ENCODE results near the gene PPP1R8. TPM values are rescaled to one million over a fixed set of nuclear protein-coding genes. Genes with fewer than 3 reads are reported as not detected.

PPP1R8 gene
- total RNA-seq, 1 experiment from 2014 or later = 39.5 TPM

DNA sequence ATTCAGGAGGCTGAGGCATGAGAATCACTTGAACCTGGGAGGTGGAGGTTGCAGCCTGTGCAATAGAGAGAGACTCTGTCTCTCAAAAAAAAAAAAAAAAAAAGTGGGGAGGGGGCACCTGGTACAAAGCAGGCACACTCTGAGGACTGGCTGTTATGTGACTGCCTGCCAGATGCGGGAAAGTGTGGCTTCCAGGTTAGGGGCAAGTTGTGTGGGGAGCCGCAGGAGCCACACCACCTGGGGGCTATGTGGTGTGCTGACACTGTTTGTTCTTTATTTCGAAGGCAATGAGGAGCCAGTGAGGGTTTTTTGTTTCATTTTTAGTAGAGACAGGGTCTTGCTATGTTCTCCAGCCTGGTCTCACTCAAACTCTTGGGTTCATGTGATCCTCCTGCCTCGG is 47.5 kb downstream of the PPP1R8 start:
- H3K4me1 Mint-ChIP-seq = peaks cover 3% of the 10 kb centered on the region
- H3K27me3 Mint-ChIP-seq (ENCODE audit: low read depth) = peaks cover 2% of the 10 kb centered on the region
- ChIA-PET CTCF (interaction anchor here (0.7 to 1.2 kb wide), 3 partner anchors 209 to 1089 kb away, joined by 3 read pairs; no protein-coding TSS in a partner anchor), POLR2A (interaction anchor here (0.6 kb wide), 1 partner anchor 198 kb away, joined by 9 read pairs; no protein-coding TSS in a partner anchor)
- no peak overlapping the region for H3K4me3 Mint-ChIP-seq
- no peak for DNase-seq (ENCODE audit: low spot score)
- H3K36me3 Mint-ChIP-seq = 0 out of 2 replicates have a peak, but pooled peaks cover 3% of the 10 kb centered on the region
- no peak for ATAC-seq
- H3K9me3 Mint-ChIP-seq = no peaks in the 10 kb centered on the region
- H3K27ac Mint-ChIP-seq = no peak overlapping the region
- TF ChIP-seq, protein P1, sequence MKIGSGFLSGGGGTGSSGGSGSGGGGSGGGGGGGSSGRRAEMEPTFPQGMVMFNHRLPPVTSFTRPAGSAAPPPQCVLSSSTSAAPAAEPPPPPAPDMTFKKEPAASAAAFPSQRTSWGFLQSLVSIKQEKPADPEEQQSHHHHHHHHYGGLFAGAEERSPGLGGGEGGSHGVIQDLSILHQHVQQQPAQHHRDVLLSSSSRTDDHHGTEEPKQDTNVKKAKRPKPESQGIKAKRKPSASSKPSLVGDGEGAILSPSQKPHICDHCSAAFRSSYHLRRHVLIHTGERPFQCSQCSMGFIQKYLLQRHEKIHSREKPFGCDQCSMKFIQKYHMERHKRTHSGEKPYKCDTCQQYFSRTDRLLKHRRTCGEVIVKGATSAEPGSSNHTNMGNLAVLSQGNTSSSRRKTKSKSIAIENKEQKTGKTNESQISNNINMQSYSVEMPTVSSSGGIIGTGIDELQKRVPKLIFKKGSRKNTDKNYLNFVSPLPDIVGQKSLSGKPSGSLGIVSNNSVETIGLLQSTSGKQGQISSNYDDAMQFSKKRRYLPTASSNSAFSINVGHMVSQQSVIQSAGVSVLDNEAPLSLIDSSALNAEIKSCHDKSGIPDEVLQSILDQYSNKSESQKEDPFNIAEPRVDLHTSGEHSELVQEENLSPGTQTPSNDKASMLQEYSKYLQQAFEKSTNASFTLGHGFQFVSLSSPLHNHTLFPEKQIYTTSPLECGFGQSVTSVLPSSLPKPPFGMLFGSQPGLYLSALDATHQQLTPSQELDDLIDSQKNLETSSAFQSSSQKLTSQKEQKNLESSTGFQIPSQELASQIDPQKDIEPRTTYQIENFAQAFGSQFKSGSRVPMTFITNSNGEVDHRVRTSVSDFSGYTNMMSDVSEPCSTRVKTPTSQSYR (CRISPR knock-in tag; IDR thresholded peaks at IDR 0.05) = no peak
- TF ChIP-seq, protein P2, sequence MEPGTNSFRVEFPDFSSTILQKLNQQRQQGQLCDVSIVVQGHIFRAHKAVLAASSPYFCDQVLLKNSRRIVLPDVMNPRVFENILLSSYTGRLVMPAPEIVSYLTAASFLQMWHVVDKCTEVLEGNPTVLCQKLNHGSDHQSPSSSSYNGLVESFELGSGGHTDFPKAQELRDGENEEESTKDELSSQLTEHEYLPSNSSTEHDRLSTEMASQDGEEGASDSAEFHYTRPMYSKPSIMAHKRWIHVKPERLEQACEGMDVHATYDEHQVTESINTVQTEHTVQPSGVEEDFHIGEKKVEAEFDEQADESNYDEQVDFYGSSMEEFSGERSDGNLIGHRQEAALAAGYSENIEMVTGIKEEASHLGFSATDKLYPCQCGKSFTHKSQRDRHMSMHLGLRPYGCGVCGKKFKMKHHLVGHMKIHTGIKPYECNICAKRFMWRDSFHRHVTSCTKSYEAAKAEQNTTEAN (CRISPR knock-in tag; IDR thresholded peaks at IDR 0.05) = no peak
- TF ChIP-seq PRDM15 (CRISPR knock-in tag; IDR thresholded peaks at IDR 0.05) = no peak
- no peak for TF ChIP-seq TEAD1 (CRISPR knock-in tag; IDR thresholded peaks at IDR 0.05)
- TF ChIP-seq ARID4B (CRISPR knock-in tag; IDR thresholded peaks at IDR 0.05; ENCODE audit: borderline replicate concordance) = no peak
- TF ChIP-seq STAT6 (CRISPR knock-in tag; conservative IDR thresholded peaks at IDR 0.05; ENCODE audit: low read depth) = no peak
- TF ChIP-seq E2F1 (CRISPR knock-in tag; IDR thresholded peaks at IDR 0.05) = no peak
- no peak for TF ChIP-seq FOXP1 (CRISPR knock-in tag; IDR thresholded peaks at IDR 0.05; ENCODE audit: borderline replicate concordance)
- no peak for TF ChIP-seq MAX (CRISPR knock-in tag; IDR thresholded peaks at IDR 0.05)
- no peak for TF ChIP-seq USF2 (CRISPR knock-in tag; IDR thresholded peaks at IDR 0.05)
- no peak for TF ChIP-seq FOXJ3 (CRISPR knock-in tag; IDR thresholded peaks at IDR 0.05; ENCODE audit: borderline replicate concordance)
- TF ChIP-seq SP1 (CRISPR knock-in tag; conservative IDR thresholded peaks at IDR 0.05) = no peak
- TF ChIP-seq ZNF396 (CRISPR knock-in tag; IDR thresholded peaks at IDR 0.05; ENCODE audit: borderline replicate concordance) = no peak
- TF ChIP-seq ZNF416 (CRISPR knock-in tag; IDR thresholded peaks at IDR 0.05) = no peak
- TF ChIP-seq, protein P3, sequence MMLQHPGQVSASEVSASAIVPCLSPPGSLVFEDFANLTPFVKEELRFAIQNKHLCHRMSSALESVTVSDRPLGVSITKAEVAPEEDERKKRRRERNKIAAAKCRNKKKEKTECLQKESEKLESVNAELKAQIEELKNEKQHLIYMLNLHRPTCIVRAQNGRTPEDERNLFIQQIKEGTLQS (CRISPR knock-in tag; conservative IDR thresholded peaks at IDR 0.05) = no peak
- TF ChIP-seq NFE2L1 (CRISPR knock-in tag; IDR thresholded peaks at IDR 0.05) = no peak
- no peak for TF ChIP-seq SMAD4 (CRISPR knock-in tag; IDR thresholded peaks at IDR 0.05)
- TF ChIP-seq, protein P4, sequence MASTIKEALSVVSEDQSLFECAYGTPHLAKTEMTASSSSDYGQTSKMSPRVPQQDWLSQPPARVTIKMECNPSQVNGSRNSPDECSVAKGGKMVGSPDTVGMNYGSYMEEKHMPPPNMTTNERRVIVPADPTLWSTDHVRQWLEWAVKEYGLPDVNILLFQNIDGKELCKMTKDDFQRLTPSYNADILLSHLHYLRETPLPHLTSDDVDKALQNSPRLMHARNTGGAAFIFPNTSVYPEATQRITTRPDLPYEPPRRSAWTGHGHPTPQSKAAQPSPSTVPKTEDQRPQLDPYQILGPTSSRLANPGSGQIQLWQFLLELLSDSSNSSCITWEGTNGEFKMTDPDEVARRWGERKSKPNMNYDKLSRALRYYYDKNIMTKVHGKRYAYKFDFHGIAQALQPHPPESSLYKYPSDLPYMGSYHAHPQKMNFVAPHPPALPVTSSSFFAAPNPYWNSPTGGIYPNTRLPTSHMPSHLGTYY (CRISPR knock-in tag; IDR thresholded peaks at IDR 0.05) = no peak

Data from WTC11 (cell line).